ENCODE data around the gene CDK19.
"Not testable (repeated sequence)": the region's sequence is repeated elsewhere in the genome, so short reads cannot be mapped to it uniquely, and the experiment has no call there.

The CDK19 gene

DNA sequence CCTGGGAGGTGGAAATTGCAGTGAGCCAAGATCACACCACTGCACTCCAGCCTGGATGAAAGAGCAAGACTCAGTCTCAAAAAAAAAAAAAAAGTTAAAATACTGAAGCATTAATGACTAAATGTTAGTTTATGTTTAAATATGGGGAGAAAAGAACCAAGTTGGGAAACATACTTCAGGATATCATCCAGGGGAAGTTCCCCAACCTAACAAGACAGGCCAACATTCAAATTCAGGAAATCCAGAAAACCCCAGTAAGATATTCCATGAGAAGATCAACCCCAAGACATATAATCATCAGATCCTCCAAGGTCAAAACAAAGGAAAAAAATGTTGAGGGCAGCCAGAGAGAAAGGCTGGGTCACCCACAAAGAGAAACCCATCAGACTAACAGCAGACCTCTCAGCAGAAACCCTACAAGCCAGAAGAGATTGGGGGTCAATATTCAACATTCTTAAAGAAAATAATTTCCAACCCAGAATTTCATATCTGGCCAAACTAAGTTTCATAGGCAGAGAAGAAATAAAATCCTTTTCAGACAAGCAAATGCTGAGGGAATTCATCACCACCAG, 237.6 kb downstream of the CDK19 start:
- not testable (repeated sequence) for ATAC-seq; H3K36me3 Mint-ChIP-seq (ENCODE audit: low read depth); DNase-seq; H3K27ac Mint-ChIP-seq; H3K4me3 Mint-ChIP-seq; H3K9me3 Mint-ChIP-seq; H3K4me1 Mint-ChIP-seq; H3K27me3 Mint-ChIP-seq

GRCh38 chr6:110575925-110576463, 239.3 kb downstream of the CDK19 start:
- Mint-ChIP-seq H3K4me1 (no peaks in the 10 kb centered on the region), H3K27ac (no peak overlapping the region), H3K4me3 (no peak overlapping the region), H3K27me3 (no peaks in the 10 kb centered on the region), H3K9me3 (no peaks in the 10 kb centered on the region), H3K36me3 (ENCODE audit: low read depth) (no peaks in the 10 kb centered on the region)
- ATAC-seq (no peak), DNase-seq (no peak)

DNA sequence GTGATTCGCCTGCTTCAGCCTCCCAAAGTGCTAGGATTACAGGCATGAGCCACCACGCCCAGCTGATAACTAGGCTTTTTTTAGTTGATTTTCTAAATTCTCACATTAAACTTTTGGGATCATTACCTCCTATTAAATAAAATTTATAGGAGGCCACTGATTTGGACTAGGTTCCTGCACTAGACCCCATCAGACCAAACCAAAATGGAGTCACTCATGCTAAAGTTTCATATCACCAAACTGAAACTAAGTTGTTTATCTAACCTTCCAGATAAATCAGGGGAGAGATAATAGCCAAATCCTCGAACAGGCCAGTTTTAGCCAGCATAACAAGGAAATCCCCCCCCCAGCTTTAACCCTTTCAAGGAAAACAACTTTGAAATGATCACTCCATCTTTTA, 240.5 kb downstream of the CDK19 start:
- H3K36me3 Mint-ChIP-seq (ENCODE audit: low read depth) = no peaks in the 10 kb centered on the region
- ATAC-seq = no peak
- no peaks in the 10 kb centered on the region for H3K4me1 Mint-ChIP-seq
- H3K4me3 Mint-ChIP-seq = no peak overlapping the region
- H3K9me3 Mint-ChIP-seq = no peaks in the 10 kb centered on the region
- H3K27me3 Mint-ChIP-seq = no peaks in the 10 kb centered on the region
- H3K27ac Mint-ChIP-seq = no peak overlapping the region
- no peak for DNase-seq

DNA sequence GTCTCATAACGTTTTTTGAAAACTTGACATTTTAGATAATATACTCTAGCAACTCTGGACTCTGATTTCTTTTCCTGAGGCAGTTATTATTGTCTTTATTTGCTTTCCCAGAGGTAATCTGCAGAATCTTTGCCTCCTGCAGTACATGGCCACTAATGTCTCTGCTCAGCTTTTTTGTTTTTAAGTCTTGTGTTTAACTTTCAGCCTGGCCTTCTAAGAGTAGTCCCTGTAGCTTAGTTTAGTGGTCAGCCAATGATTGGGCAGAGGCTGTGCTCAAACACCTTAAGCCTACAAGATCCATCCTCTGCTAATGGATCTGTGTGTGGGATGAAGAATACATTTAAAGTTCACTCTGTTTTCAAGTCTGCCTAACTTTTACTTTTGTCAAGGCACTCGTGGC, 241.7 kb downstream of the CDK19 start:
- no peaks in the 10 kb centered on the region for H3K36me3 Mint-ChIP-seq (ENCODE audit: low read depth)
- H3K27ac Mint-ChIP-seq = no peak overlapping the region
- H3K27me3 Mint-ChIP-seq = no peaks in the 10 kb centered on the region
- no peaks in the 10 kb centered on the region for H3K4me1 Mint-ChIP-seq
- ATAC-seq (no peak), DNase-seq (no peak)
- no peak overlapping the region for H3K4me3 Mint-ChIP-seq
- no peaks in the 10 kb centered on the region for H3K9me3 Mint-ChIP-seq

- Mint-ChIP-seq H3K4me3 (no peak overlapping the region), H3K36me3 (ENCODE audit: low read depth) (no peaks in the 10 kb centered on the region), H3K9me3 (no peaks in the 10 kb centered on the region), H3K27ac (no peak overlapping the region), H3K27me3 (no peaks in the 10 kb centered on the region), H3K4me1 (no peaks in the 10 kb centered on the region)
- DNase-seq (no peak), ATAC-seq (no peak)
These were observed 242.1 kb downstream of the CDK19 start for GRCh38 chr6:110573136-110573535.

GRCh38 chr6:110567957-110568696, 247.1 kb downstream of the CDK19 start:
- ATAC-seq = no peak
- H3K4me1 Mint-ChIP-seq = no peaks in the 10 kb centered on the region
- no peaks in the 10 kb centered on the region for H3K36me3 Mint-ChIP-seq (ENCODE audit: low read depth)
- H3K9me3 Mint-ChIP-seq = no peaks in the 10 kb centered on the region
- no peak for DNase-seq
- H3K27ac Mint-ChIP-seq = no peak overlapping the region
- no peaks in the 10 kb centered on the region for H3K27me3 Mint-ChIP-seq
- H3K4me3 Mint-ChIP-seq = no peak overlapping the region

GRCh38 chr6:110566346-110567125, 248.7 kb downstream of the CDK19 start:
- no peaks in the 10 kb centered on the region for H3K27me3 Mint-ChIP-seq
- H3K27ac Mint-ChIP-seq = no peak overlapping the region
- H3K4me1 Mint-ChIP-seq = peaks cover 4% of the 10 kb centered on the region
- DNase-seq = no peak
- H3K9me3 Mint-ChIP-seq = no peaks in the 10 kb centered on the region
- no peaks in the 10 kb centered on the region for H3K36me3 Mint-ChIP-seq (ENCODE audit: low read depth)
- ATAC-seq = no peak
- no peak overlapping the region for H3K4me3 Mint-ChIP-seq

DNA sequence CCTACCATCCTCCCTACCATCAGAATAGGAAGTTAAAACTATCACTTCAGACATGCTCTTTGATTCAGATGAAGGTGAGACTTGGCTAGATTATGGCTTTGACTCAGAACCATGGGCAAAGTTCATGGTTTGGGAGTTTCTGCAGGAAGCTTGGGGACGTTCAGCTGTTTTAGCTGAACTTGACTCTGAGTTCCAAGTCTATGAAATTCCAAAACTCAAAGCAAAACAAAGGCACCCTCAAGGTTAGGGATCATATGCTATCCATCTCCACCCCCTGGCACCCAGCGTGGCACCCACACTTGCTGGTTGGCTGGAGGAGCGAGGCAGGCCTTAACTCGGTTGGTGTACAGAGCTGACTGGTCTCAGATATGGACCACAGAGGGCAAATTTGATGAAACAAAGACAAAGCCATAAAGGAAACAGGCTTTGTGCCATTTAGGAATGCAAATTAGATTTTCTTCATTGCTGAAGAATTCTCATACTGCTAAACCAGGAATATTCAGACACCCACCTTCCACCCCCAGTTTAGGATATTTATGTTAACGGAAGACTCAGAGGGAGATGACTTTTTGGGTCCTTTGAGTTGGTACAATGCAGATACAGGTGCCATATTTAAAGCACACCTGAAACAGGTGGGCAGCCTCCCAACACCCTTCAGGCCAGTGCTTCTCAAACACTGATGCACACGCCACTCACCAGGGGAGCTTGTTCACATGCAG, 250.4 kb downstream of the CDK19 start:
- no peak for DNase-seq
- H3K9me3 Mint-ChIP-seq = no peaks in the 10 kb centered on the region
- H3K4me1 Mint-ChIP-seq = peaks cover 15% of the 10 kb centered on the region
- ATAC-seq = no peak
- no peak overlapping the region for H3K27ac Mint-ChIP-seq
- no peak overlapping the region for H3K4me3 Mint-ChIP-seq
- H3K27me3 Mint-ChIP-seq = no peaks in the 10 kb centered on the region
- no peaks in the 10 kb centered on the region for H3K36me3 Mint-ChIP-seq (ENCODE audit: low read depth)

GRCh38 chr6:110563711-110564110, 251.6 kb downstream of the CDK19 start:
- Mint-ChIP-seq H3K4me1 (peaks cover 15% of the 10 kb centered on the region), H3K9me3 (no peaks in the 10 kb centered on the region), H3K27ac (no peak overlapping the region), H3K27me3 (no peaks in the 10 kb centered on the region), H3K4me3 (no peak overlapping the region), H3K36me3 (ENCODE audit: low read depth) (no peaks in the 10 kb centered on the region)
- ATAC-seq = no peak
- DNase-seq = no peak

GRCh38 chr6:110562316-110562915, 252.9 kb downstream of the CDK19 start:
- Mint-ChIP-seq H3K9me3 (no peaks in the 10 kb centered on the region), H3K4me1 (peaks cover 15% of the 10 kb centered on the region), H3K36me3 (ENCODE audit: low read depth) (no peaks in the 10 kb centered on the region), H3K4me3 (no peak overlapping the region), H3K27me3 (no peaks in the 10 kb centered on the region), H3K27ac (no peak overlapping the region)
- DNase-seq (no peak), ATAC-seq (no peak)

DNA sequence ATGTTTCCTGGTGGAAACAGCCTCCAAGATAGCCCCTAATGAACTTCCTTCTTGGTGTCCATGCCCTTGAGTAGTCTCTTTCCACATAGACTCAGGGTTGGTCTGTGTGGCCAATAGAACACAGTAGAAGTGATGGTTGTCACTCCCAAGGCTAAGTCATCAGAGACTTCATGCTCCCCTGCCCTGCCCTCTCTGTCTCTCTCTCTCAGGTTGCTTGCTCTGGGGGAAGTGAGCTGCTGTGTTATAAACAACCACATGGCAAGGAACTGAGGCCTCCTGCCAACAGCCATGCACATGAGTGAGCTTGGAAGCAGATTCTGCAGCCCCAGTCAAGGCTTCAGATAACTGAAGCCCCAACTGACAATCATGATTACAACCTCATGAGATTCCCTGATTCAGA, 253.6 kb downstream of the CDK19 start:
- ATAC-seq = no peak
- Mint-ChIP-seq H3K27me3 (no peaks in the 10 kb centered on the region), H3K27ac (no peak overlapping the region), H3K9me3 (no peaks in the 10 kb centered on the region), H3K4me3 (no peak overlapping the region), H3K4me1 (peaks cover 15% of the 10 kb centered on the region), H3K36me3 (ENCODE audit: low read depth) (no peaks in the 10 kb centered on the region)
- DNase-seq = no peak

GRCh38 chr6:110561008-110561396, 254.3 kb downstream of the CDK19 start:
- H3K27me3 Mint-ChIP-seq = no peaks in the 10 kb centered on the region
- no peak overlapping the region for H3K27ac Mint-ChIP-seq
- no peaks in the 10 kb centered on the region for H3K9me3 Mint-ChIP-seq
- DNase-seq (no peak), ATAC-seq (no peak)
- peaks cover 15% of the 10 kb centered on the region for H3K4me1 Mint-ChIP-seq
- H3K4me3 Mint-ChIP-seq = no peak overlapping the region
- H3K36me3 Mint-ChIP-seq (ENCODE audit: low read depth) = no peaks in the 10 kb centered on the region

GRCh38 chr6:110560239-110561007, 254.8 kb downstream of the CDK19 start:
- no peak overlapping the region for H3K27ac Mint-ChIP-seq
- no peak overlapping the region for H3K4me3 Mint-ChIP-seq
- peaks cover 15% of the 10 kb centered on the region for H3K4me1 Mint-ChIP-seq
- H3K9me3 Mint-ChIP-seq = no peaks in the 10 kb centered on the region
- no peaks in the 10 kb centered on the region for H3K27me3 Mint-ChIP-seq
- DNase-seq (no peak), ATAC-seq (no peak)
- H3K36me3 Mint-ChIP-seq (ENCODE audit: low read depth) = no peaks in the 10 kb centered on the region

Measured in activated naive CD8-positive, alpha-beta T cell treated with anti-CD3 and anti-CD28 coated beads, Interleukin-2, amount 50 U/mL, for 24 hours (primary cell).